ENCODE data around the gene R3HDM1.
"Not testable (repeated sequence)": the region's sequence is repeated elsewhere in the genome, so short reads cannot be mapped to it uniquely, and the experiment has no call there.

The R3HDM1 gene

GRCh38 chr2:135573620-135574019 is 42.3 kb downstream of the R3HDM1 start:
- no peak for DNase-seq (ENCODE audit: low read depth in 2 of 2)

- no peak for DNase-seq (ENCODE audit: low read depth in 2 of 2)
Measured at GRCh38 chr2:135581282-135581681, 50.0 kb downstream of the R3HDM1 start.

- no peak for DNase-seq (ENCODE audit: low read depth in 2 of 2)
Measured at GRCh38 chr2:135582383-135582782, 51.1 kb downstream of the R3HDM1 start.

- DNase-seq (ENCODE audit: low read depth in 2 of 2), result no peak
Measured at GRCh38 chr2:135585586-135585985, 54.3 kb downstream of the R3HDM1 start.

GRCh38 chr2:135586148-135586547 is 54.9 kb downstream of the R3HDM1 start:
- DNase-seq (ENCODE audit: low read depth in 2 of 2), result no peak

GRCh38 chr2:135587958-135588357 is 56.7 kb downstream of the R3HDM1 start:
- no peak for DNase-seq (ENCODE audit: low read depth in 2 of 2)

- no peak for DNase-seq (ENCODE audit: low read depth in 2 of 2)
Measured at GRCh38 chr2:135590619-135591260, 59.5 kb downstream of the R3HDM1 start.

- no peak for DNase-seq (ENCODE audit: low read depth in 2 of 2)
Measured at GRCh38 chr2:135600915-135601314, 69.6 kb downstream of the R3HDM1 start.

GRCh38 chr2:135603543-135603942 is 72.3 kb downstream of the R3HDM1 start:
- no peak for DNase-seq (ENCODE audit: low read depth in 2 of 2)

GRCh38 chr2:135607561-135607960 is 76.3 kb downstream of the R3HDM1 start:
- no peak for DNase-seq (ENCODE audit: low read depth in 2 of 2)

- DNase-seq (ENCODE audit: low read depth in 2 of 2), result no peak
Measured at GRCh38 chr2:135612319-135612718, 81.0 kb downstream of the R3HDM1 start.

GRCh38 chr2:135615404-135615803 is 84.1 kb downstream of the R3HDM1 start:
- no peak for DNase-seq (ENCODE audit: low read depth in 2 of 2)

- no peak for DNase-seq (ENCODE audit: low read depth in 2 of 2)
Measured at GRCh38 chr2:135617501-135618015, 86.3 kb downstream of the R3HDM1 start.

- DNase-seq (ENCODE audit: low read depth in 2 of 2), result no peak
Measured at GRCh38 chr2:135620198-135620597, 88.9 kb downstream of the R3HDM1 start.

GRCh38 chr2:135629520-135629919 is 98.2 kb downstream of the R3HDM1 start:
- DNase-seq (ENCODE audit: low read depth in 2 of 2), result no peak

- not testable (repeated sequence) for DNase-seq (ENCODE audit: low read depth in 2 of 2)
Measured at GRCh38 chr2:135630034-135630433, 98.8 kb downstream of the R3HDM1 start.

GRCh38 chr2:135630488-135630887 is 99.2 kb downstream of the R3HDM1 start:
- DNase-seq (ENCODE audit: low read depth in 2 of 2), result no peak

GRCh38 chr2:135633582-135633981 is 102.3 kb downstream of the R3HDM1 start:
- no peak for DNase-seq (ENCODE audit: low read depth in 2 of 2)

GRCh38 chr2:135635212-135635835 is 104.0 kb downstream of the R3HDM1 start:
- DNase-seq (ENCODE audit: low read depth in 2 of 2), result no peak

- DNase-seq (ENCODE audit: low read depth in 2 of 2), result no peak
Measured at GRCh38 chr2:135636982-135637381, 105.7 kb downstream of the R3HDM1 start.

- DNase-seq (ENCODE audit: low read depth in 2 of 2), result no peak
Measured at GRCh38 chr2:135637456-135638087, 106.3 kb downstream of the R3HDM1 start.

GRCh38 chr2:135638825-135639224 is 107.5 kb downstream of the R3HDM1 start:
- no peak for DNase-seq (ENCODE audit: low read depth in 2 of 2)
